Loucy (cell line): Measurements from ENCODE around the gene FAM193A.
"Not testable (repeated sequence)": the region's sequence is repeated elsewhere in the genome, so short reads cannot be mapped to it uniquely, and the experiment has no call there.

Source experiments
- EZH2phosphoT487 ChIP-seq: fragments of 200-600 bp; IDR thresholded peaks from 2 replicates; pipeline ENCODE4 v1.6.1; 2018; ENCODE audit warnings: antibody characterized with exemption, mild to moderate bottlenecking, moderate library complexity, borderline replicate concordance
- TF ChIP-seq, protein P1 (sequence below): fragments of 200-600 bp; sonication (generic); conservative IDR thresholded peaks from 2 replicates; pipeline ENCODE4 v1.5.1; 2014; ENCODE audit warnings: mild to moderate bottlenecking, antibody characterized with exemption, low read length

DNA sequence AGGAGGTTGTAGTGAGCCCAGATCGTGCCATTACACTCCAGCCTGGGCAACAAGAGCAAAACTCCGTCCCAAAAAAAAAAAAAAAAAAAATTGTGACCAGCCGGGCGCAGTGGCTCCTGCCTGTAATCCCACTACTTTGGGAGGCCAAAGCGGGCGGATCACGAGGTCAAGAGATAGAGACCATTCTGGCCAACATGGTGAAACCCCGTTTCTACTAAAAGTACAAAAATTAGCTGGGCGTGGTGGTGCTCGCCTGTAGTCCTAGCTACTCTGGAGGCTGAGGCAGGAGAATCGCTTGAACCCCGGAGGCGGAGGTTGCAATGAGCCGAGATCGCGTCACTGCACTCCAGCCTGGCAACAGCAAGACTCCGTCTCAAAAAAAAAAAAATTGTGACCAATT, 190.4 kb downstream of the FAM193A start:
- TF ChIP-seq, protein P1, sequence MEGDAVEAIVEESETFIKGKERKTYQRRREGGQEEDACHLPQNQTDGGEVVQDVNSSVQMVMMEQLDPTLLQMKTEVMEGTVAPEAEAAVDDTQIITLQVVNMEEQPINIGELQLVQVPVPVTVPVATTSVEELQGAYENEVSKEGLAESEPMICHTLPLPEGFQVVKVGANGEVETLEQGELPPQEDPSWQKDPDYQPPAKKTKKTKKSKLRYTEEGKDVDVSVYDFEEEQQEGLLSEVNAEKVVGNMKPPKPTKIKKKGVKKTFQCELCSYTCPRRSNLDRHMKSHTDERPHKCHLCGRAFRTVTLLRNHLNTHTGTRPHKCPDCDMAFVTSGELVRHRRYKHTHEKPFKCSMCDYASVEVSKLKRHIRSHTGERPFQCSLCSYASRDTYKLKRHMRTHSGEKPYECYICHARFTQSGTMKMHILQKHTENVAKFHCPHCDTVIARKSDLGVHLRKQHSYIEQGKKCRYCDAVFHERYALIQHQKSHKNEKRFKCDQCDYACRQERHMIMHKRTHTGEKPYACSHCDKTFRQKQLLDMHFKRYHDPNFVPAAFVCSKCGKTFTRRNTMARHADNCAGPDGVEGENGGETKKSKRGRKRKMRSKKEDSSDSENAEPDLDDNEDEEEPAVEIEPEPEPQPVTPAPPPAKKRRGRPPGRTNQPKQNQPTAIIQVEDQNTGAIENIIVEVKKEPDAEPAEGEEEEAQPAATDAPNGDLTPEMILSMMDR: not testable (repeated sequence)
- TF ChIP-seq EZH2phosphoT487: not testable (repeated sequence)
